Measurements from ENCODE around the gene OCA2. TPM values are rescaled to one million over a fixed set of nuclear protein-coding genes. Genes with fewer than 3 reads are reported as not detected.
"Not testable (repeated sequence)": the region's sequence is repeated elsewhere in the genome, so short reads cannot be mapped to it uniquely, and the experiment has no call there.

OCA2 gene
- total and polyA plus RNA-seq, 4 donors, result 0.49 to 23.0 (median 2.3) TPM

DNA sequence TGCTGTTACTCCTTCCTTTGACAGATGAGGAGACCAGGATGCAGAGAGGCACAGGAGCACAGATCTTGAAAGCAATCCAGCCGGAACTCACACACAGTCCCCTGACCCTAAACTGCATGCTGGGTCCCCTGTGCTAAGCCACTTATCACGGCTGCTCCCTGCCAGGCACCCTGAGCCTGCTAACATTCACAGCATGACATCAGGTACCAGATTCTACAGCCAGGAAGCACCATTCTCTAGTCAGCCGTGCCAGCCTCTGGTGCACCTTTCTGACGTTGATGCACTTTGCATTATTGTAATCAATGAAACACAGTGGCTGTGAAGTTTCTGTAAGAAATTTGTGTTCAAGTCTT is 247.3 kb downstream of the OCA2 start:
- 77 to 89% methylated on average over 4 of the region's 4 CpGs for WGBS, 2 donors
- no peak overlapping the region for H3K4me3 ChIP-seq
- no peak overlapping the region for H3K27ac ChIP-seq (ENCODE audit: low read depth in 1 of 2, low read length in 1 of 2)
- DNase-seq (no peak), ATAC-seq (ENCODE audit: insufficient read depth, low FRiP score) (no peak)
- H3K9me3 ChIP-seq (ENCODE audit: control insufficient read depth in 4 of 4, insufficient read depth in 3 of 4, low read length in 3 of 4), result peaks cover 0 to 28% (median 0%) of the 10 kb centered on the region in 4 donors
- H3K9ac ChIP-seq (ENCODE audit: insufficient read depth in 1 of 2, low read length in 2 of 2), result no peak overlapping the region
- no peaks in the 10 kb centered on the region for H3K4me1 ChIP-seq (ENCODE audit: control insufficient read depth in 5 of 5, insufficient read depth in 5 of 5, low read length in 5 of 5)
- TF ChIP-seq, protein P1, sequence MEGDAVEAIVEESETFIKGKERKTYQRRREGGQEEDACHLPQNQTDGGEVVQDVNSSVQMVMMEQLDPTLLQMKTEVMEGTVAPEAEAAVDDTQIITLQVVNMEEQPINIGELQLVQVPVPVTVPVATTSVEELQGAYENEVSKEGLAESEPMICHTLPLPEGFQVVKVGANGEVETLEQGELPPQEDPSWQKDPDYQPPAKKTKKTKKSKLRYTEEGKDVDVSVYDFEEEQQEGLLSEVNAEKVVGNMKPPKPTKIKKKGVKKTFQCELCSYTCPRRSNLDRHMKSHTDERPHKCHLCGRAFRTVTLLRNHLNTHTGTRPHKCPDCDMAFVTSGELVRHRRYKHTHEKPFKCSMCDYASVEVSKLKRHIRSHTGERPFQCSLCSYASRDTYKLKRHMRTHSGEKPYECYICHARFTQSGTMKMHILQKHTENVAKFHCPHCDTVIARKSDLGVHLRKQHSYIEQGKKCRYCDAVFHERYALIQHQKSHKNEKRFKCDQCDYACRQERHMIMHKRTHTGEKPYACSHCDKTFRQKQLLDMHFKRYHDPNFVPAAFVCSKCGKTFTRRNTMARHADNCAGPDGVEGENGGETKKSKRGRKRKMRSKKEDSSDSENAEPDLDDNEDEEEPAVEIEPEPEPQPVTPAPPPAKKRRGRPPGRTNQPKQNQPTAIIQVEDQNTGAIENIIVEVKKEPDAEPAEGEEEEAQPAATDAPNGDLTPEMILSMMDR (IDR thresholded peaks at IDR 0.05; ENCODE audit: control extremely low read depth, extremely low read depth), result no peak
- H3K36me3 ChIP-seq (ENCODE audit: control insufficient read depth in 4 of 4, insufficient read depth in 4 of 4, low read length in 4 of 4), result peaks cover 0 to 9% (median 3%) of the 10 kb centered on the region in 4 donors
- no peaks in the 10 kb centered on the region for H3K27me3 ChIP-seq (ENCODE audit: control insufficient read depth in 3 of 3, insufficient read depth in 3 of 3, low read length in 2 of 3)

DNA sequence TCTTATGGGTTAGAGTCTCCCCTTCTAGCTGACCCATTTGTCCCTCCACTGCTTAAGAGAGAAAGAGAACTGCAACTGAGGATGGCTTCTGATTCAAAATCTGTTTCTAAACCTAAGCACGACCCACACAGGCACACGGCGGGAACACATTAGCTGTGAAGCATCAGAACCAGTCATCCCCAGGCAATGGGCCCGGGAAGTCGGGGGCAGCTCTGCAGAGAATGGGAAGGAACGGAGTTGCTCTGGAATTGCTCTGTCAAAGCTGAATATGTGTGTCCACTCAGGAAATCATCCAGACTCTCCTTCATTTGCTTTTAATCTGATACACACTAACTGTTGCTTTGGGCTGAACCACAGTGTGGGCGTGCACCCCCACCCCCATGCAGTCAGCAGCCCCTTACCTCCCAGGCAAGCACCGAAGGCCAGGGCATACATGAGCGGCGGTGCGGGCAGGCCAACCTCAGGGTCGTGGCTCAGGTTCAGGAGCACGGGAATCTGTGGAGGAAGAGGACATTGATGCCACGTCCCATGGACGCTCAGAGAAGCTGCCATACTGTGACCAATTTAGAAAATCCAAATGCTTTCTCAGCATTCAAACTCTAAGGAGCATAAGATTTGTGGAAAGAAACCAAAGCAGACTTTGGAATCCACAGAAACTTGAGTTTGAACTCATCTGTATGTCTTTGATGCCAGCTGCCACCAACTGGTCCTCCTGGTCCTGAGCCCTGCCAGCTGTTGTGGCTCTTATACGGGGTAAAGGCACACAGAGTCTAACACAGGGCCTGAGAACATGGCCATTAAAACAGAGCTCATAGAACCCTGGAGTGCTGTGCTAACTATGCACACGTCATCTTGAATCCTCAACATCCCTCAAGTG is 247.9 kb downstream of the OCA2 start:
- Histone ChIP-seq H3K9me3 (ENCODE audit: control insufficient read depth in 4 of 4, insufficient read depth in 3 of 4, low read length in 3 of 4) (peaks cover 0 to 26% (median 0%) of the 10 kb centered on the region in 4 donors), H3K9ac (ENCODE audit: insufficient read depth in 1 of 2, low read length in 2 of 2) (no peak overlapping the region), H3K36me3 (ENCODE audit: control insufficient read depth in 4 of 4, insufficient read depth in 4 of 4, low read length in 4 of 4) (peaks cover 0 to 9% (median 3%) of the 10 kb centered on the region in 4 donors), H3K4me3 (no peak overlapping the region), H3K4me1 (ENCODE audit: control insufficient read depth in 5 of 5, insufficient read depth in 5 of 5, low read length in 5 of 5) (no peaks in the 10 kb centered on the region), H3K27me3 (ENCODE audit: control insufficient read depth in 3 of 3, insufficient read depth in 3 of 3, low read length in 2 of 3) (no peaks in the 10 kb centered on the region), H3K27ac (ENCODE audit: low read depth in 1 of 2, low read length in 1 of 2) (no peak overlapping the region)
- WGBS, 2 donors, result 88 to 89% methylated on average over 17 of the region's 17 CpGs
- ATAC-seq (ENCODE audit: insufficient read depth, low FRiP score) (no peak), DNase-seq (no peak)
- TF ChIP-seq, protein P1 (IDR thresholded peaks at IDR 0.05; ENCODE audit: control extremely low read depth, extremely low read depth), result no peak

DNA sequence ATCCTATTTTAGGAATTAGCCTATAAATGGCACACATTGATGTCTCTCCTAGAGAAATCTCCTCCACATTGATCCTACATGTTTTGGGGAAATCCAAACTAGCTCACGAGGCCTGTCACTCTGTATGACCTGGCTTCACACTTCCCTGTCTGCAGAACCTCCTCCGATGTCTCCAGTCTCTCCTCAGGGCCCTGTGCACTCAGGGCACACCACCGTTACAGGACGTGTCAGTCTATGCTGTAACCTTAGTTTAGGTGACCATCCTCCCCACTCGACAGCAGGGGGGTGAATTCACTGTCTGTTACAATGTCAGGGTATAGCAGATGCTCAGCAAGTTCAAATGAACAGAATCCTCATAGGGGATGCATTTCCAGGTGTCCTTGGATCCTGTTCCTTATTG is 249.1 kb downstream of the OCA2 start:
- Histone ChIP-seq H3K9ac (ENCODE audit: insufficient read depth in 1 of 2, low read length in 2 of 2) (no peak overlapping the region), H3K4me1 (ENCODE audit: control insufficient read depth in 5 of 5, insufficient read depth in 5 of 5, low read length in 5 of 5) (no peaks in the 10 kb centered on the region), H3K4me3 (no peak overlapping the region), H3K9me3 (ENCODE audit: control insufficient read depth in 4 of 4, insufficient read depth in 3 of 4, low read length in 3 of 4) (peaks cover 0 to 21% (median 0%) of the 10 kb centered on the region in 4 donors), H3K36me3 (ENCODE audit: control insufficient read depth in 4 of 4, insufficient read depth in 4 of 4, low read length in 4 of 4) (peaks cover 0 to 9% (median 4%) of the 10 kb centered on the region in 4 donors), H3K27me3 (ENCODE audit: control insufficient read depth in 3 of 3, insufficient read depth in 3 of 3, low read length in 2 of 3) (no peaks in the 10 kb centered on the region), H3K27ac (ENCODE audit: low read depth in 1 of 2, low read length in 1 of 2) (no peak overlapping the region)
- TF ChIP-seq, protein P1 (IDR thresholded peaks at IDR 0.05; ENCODE audit: control extremely low read depth, extremely low read depth), result no peak
- no peak for ATAC-seq (ENCODE audit: insufficient read depth, low FRiP score)
- no peak for DNase-seq
- 79 to 90% methylated on average over 5 of the region's 5 CpGs for WGBS, 2 donors

DNA sequence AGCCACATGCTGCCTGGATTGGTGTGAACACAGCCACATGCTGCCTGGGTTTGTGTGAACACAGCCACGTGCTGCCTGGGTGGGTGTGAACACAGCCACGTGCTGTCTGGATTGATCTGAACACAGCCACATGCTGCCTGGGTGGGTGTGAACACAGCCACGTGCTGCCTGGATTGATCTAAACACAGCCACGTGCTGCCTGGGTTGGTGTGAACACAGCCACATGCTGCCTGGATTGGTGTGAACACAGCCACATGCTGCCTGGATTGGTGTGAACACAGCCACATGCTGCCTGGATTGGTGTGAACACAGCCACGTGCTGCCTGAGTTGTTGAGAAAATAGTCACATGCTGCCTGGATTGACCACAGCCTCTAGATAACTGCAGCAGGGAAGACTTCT is 250.2 kb downstream of the OCA2 start:
- DNase-seq; H3K4me3 ChIP-seq; H3K9ac ChIP-seq (ENCODE audit: insufficient read depth in 1 of 2, low read length in 2 of 2); H3K4me1 ChIP-seq (ENCODE audit: control insufficient read depth in 5 of 5, insufficient read depth in 5 of 5, low read length in 5 of 5); H3K36me3 ChIP-seq (ENCODE audit: control insufficient read depth in 4 of 4, insufficient read depth in 4 of 4, low read length in 4 of 4); H3K27me3 ChIP-seq (ENCODE audit: control insufficient read depth in 3 of 3, insufficient read depth in 3 of 3, low read length in 2 of 3); H3K27ac ChIP-seq (ENCODE audit: low read depth in 1 of 2, low read length in 1 of 2); ATAC-seq (ENCODE audit: insufficient read depth, low FRiP score): not testable (repeated sequence)
- 73 to 88% methylated on average over 5 of the region's 5 CpGs for WGBS, 2 donors
- peaks cover 0 to 20% (median 0%) of the 10 kb centered on the region in 4 donors for H3K9me3 ChIP-seq (ENCODE audit: control insufficient read depth in 4 of 4, insufficient read depth in 3 of 4, low read length in 3 of 4)

Data from lung (tissue), 12 donors.